Left renal cortex interstitium (tissue), 4 donors: ENCODE results near the gene LPCAT1. TPM values are rescaled to one million over a fixed set of nuclear protein-coding genes. Genes with fewer than 3 reads are reported as not detected.

Source experiments
- DNase-seq, 4 donors: peaks; one replicate each; pipeline ENCODE4 v3.0.0-alpha.2; 2013; ENCODE audit warnings: low read depth in 4 of 4, low spot score in 2 of 4, missing footprints in 1 of 4
- polyA plus RNA-seq, 4 donors: library from polyadenylated mRNA; unstranded; fragments of 120-200 nt; gene quantifications; one replicate each; pipeline ENCODE4 v1.2.1, GENCODE V29; 2013; ENCODE audit not compliant: insufficient read length in 4 of 4

Gene LPCAT1
- polyA plus RNA-seq, 4 donors = 40.6 to 48.3 (median 43.6) TPM

DNA sequence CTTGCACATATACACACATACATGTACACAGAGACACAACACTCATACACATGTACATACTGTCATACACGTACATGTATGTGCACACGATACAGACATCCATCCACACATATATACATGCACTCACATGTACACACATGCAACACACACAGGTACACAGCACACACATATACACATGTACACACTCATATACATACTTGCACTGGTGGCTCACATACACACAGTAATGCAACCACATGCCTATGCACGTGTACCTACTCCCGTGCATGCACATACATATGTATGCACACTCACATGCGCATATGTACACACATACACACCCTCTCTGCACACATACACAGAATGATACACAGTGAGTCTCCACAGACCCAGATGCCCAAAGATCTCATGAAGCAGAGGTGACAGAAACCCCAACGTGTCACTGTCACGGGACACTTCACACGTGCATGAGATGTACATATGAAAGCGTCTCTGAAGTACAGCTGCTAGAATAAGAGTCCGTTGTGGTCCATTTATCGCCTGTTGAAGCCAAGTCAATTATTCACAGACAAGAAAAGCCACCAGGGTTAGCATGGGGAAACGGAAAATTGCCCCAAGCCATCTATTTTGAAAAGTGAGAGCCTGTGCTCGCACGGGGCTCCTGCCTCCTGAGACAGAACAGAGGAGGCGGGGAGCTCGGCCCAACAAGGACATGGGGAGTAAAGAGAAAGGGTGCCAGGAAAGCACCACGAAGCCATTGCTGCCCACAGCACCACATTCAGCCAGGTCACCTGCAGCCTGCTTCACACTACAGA, 24.9 kb downstream of the LPCAT1 start:
- DNase-seq = no peak

- no peak for DNase-seq
Observed at GRCh38 chr5:1497795-1498622, 25.8 kb downstream of the LPCAT1 start.

GRCh38 chr5:1497242-1497777, 26.4 kb downstream of the LPCAT1 start:
- no peak for DNase-seq

- DNase-seq = no peak
Observed at GRCh38 chr5:1495525-1495897, 28.2 kb downstream of the LPCAT1 start.

DNA sequence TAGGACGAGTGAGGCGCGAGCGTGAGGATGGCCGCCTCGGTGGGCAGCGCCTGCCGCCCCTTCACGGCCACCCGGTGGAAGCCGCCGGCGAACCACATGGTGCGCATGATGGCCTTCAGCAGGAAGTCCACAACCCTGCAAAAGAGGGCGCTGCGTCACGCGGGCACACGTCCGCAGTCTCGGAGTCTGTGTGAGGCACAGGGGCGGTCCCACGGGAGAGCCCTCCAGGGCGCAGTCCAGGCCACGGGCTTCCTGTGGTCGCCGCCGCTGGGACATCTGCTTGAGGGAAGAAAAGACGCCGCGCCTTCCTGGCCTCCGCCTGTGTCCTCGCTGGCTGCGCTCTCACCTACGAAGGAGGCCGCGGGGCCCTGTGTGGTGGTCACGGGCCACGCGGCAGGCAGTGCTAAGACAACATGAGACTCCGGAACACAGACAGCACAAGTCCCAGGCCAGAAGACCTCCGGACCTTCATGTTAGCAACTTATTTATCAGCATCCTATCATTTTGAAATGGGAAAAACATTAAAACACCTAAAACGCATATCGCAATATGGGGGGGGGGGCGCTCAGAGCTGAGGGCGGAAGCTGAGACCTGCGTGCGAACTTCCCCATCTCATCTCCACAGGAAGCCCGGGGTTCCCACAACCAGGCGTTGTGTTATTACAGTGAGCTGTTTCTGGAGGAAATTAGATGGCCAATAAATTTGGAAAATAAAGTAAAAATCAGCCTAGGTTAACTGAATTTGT, 28.8 kb downstream of the LPCAT1 start:
- no peak for DNase-seq

DNA sequence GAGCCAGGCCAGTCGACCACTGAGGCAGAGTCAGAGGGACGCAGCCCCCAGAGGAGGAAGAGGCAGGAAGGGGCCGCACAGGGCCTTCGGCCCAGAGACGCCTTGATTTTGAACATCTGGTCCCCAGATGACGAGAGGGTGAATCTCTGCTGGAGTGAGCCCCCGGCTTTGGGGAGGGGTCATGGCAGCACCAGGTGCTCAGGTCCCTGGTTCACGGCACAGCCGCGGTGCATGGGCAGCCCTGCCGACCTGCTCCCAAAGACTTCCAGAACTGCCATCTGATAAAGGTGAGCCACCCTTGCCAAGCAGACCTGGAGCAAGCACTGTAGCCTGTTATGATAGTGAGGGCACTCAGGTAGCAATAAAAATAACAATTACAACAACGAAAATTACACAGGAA, 29.8 kb downstream of the LPCAT1 start:
- no peak for DNase-seq

GRCh38 chr5:1493413-1493812, 30.3 kb downstream of the LPCAT1 start:
- no peak for DNase-seq

- DNase-seq = no peak
Observed at GRCh38 chr5:1492757-1493156, 31.0 kb downstream of the LPCAT1 start.

- no peak for DNase-seq
Observed at GRCh38 chr5:1490376-1490775, 33.4 kb downstream of the LPCAT1 start.

GRCh38 chr5:1489754-1490153, 34.0 kb downstream of the LPCAT1 start:
- DNase-seq = no peak

GRCh38 chr5:1488882-1489680, 34.7 kb downstream of the LPCAT1 start:
- DNase-seq = no peak

- no peak for DNase-seq
Observed at GRCh38 chr5:1487079-1487764, 36.5 kb downstream of the LPCAT1 start.

DNA sequence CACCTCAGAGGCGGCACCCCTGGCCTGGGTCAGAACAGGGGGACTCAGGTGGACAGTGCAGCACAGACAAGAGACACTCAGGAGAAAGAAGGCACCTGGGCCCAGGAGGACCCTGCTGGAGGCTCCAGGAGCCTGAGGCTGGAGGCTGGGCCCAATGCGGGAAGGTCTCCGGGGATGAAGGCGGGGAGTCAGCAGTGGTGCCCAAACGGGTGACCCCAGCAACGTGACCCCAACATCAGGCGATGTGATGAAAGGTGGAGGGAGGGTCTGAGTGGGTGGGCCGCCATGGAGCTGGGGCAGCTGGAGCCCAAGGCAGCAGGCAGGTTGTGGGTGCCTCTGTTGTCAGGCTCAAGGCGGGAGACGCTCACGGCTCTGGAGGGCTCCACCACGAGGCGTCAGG, 37.5 kb downstream of the LPCAT1 start:
- no peak for DNase-seq

DNA sequence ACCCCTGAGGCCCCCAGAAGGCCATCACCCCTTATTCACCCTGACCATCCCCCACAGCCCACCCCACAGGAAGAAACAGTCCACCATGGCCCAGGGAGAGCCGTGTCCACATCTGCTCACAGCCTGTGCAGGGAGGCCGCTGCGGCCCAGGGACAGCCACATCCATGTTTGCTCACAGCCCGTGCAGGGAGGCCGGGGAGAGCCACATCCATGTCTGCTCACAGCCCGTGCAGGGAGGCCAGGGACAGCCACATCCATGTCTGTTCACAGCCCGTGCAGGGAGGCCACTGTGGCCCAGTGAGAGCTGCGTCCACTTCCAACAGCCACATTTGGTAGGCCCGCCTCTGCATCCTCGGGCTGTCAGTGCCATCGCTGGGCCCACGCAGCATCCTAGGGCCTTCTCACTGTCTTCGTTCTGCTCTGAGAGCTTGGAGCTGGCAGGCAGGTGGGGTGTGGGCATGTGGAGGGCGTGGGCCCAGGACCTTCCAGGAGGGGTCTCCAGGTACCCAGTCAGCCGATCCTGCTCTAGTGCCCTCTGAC, 38.1 kb downstream of the LPCAT1 start:
- no peak for DNase-seq

DNA sequence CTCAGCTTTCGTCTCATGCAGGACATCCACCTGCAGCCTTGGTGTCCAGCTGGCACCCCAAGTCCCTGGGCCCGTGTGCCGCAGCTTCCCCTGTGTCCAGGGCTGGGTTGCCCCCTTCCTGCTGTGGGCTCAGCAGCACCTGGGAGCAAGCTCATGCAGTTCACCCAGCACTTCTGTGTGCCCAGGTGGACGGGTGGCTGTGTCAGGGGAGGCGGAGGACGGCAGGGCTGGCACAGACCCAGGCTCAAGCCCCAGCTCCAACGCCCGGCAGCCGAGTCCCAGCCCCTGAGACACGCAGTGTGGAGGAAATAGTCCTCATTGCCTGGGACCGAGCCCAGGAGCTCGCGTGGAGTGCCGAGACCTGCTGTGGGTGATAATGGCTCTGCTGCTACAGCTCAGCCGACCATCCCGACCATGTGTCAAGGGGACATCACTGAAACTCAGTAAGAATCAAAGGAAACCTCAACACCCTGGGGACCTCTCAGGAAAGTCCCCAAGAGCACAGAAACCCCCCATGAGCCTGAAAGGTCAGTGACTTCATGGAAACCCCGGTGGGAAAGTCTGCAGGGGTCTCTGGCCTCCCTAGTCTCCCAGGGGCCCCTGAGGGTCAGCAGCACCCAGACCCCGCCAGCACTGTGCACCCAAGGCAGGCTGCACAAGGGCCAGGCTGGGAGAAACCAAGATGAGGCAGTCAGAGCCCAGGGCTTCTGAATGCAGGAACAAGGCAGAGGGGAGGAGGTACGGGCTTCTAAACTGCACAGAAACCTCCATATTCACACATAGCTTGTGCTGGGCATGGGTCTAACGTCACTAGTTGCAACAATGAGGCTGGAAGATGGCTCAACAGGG, 38.8 kb downstream of the LPCAT1 start:
- DNase-seq = no peak

DNA sequence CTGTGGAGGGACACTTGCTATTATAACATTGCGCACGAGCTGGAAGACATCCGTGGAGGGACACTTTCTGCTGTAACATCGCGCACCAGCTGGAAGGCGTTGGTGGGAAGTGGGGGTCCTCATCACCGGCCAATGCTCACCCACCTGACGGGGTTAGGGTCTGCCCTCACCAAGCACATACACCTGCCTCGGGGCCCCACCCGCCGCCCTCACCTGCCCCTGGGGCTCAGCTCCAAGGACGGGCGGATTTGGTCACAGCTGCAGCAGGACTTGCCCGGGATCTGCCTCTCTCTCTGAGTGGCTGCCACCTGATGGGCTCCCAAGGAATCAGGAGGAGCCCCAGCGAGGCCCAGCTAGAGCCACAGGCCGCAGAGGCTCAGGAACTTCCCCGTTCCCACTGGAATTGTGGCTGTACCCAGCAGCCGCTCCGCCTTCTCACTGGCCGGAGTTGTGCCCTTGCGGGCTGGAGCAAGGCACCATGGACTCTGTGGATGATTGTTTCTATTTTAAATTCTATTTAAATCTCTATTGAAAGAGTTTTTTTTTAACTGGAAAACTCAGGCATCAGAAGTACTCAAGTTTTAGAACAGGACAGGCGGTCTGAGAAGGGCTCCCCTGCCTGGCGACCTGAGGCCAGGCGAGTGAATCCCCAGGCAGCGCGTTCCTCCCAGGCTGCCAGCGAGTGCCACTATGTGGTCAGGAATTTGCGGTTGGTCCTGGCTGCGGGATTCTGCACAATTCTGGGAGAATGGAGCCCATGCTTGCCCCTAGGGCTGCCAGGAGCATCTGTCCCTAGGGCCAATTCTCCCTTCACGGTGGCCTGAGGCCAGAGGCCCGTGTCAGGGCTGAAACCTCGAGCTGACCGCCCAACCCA, 39.7 kb downstream of the LPCAT1 start:
- DNase-seq = no peak

DNA sequence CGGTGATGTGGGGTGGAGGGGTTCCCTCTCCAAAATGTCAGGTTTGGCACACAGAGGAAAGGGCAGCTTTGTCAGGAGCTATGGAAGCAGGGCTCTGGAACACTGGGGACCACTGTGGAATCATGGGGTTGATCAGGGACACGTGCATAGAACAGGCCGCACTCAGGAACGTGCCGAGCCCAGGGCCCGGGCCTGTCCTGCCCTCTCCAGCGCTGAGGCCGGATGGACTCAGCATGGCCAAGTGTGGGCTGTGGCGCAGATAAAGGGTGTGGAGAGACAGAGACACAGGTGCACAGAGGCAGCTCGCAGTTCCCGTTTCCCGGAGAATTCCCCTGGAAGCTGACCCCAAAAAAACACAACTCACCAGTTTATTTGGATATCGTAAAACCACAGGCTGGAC, 40.7 kb downstream of the LPCAT1 start:
- no peak for DNase-seq

DNA sequence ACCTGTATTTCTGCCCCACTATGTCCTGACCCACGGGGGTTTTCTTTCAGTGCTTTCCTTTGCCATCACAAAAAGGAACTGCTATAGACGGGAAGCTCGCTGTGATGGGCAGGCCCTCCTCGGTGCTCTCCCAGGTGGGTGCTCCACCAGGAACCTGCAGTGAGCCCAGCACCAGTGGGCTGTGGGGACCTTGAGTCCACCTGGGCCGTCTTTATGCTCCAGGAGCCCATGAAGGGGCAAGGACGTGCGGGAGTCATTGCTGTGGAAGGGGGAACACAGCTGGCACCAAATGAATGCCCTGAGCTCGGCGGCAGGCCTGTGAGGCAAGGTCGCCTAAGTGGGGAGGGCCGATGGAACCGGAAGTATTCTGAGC, 41.8 kb downstream of the LPCAT1 start:
- no peak for DNase-seq
